H1 (cell line): ENCODE data around the gene APBA2. TPM values are rescaled to one million over a fixed set of nuclear protein-coding genes. Genes with fewer than 3 reads are reported as not detected.

Experiments
- CTCF ChIA-PET: fragments of 300-600 bp; sonication (Branson Sonifier 250); formaldehyde crosslinking; loops from one replicate; lab custom pipeline; 2021; ENCODE audit not compliant: partially characterized antibody; lab: Charles Lee
- POLR2A ChIA-PET: fragments of 300-600 bp; sonication (Branson Sonifier 250); formaldehyde crosslinking; loops from one replicate; lab custom pipeline; 2021; ENCODE audit warnings: inconsistent platforms; ENCODE audit not compliant: partially characterized antibody; lab: Charles Lee
- DNase-seq, 2 experiments: peaks; one replicate each; pipeline versions ENCODE4 v3.0.0 to v3.0.0-alpha.2; 2010 to 2022; ENCODE audit warnings: low spot score in 2 of 2, low read depth in 1 of 2, mixed read lengths in 1 of 2
- FAIRE-seq: peaks from 2 replicates; lab custom pipeline; 2011; peaks lifted over from hg19 to GRCh38; lab: Jason Lieb, UNC
- H2AFZ ChIP-seq: 2 replicates; pipeline ENCODE4 v1.8.1; 2012; ENCODE audit warnings: low read length, inconsistent platforms
- H2AK5ac ChIP-seq: 2 replicates; pipeline ENCODE4 v1.6.1; 2013; ENCODE audit warnings: low read depth, low read length
- H2BK120ac ChIP-seq: replicated peaks from 2 replicates; pipeline ENCODE3; 2013; ENCODE audit warnings: low read depth, low read length, inconsistent platforms
- H2BK12ac ChIP-seq: 2 replicates; pipeline ENCODE4 v1.6.1; 2013; ENCODE audit warnings: low read depth, low read length
- H2BK15ac ChIP-seq: 2 replicates; pipeline ENCODE4 v1.6.1; 2013; ENCODE audit warnings: low read length
- H2BK20ac ChIP-seq: 2 replicates; pipeline ENCODE4 v1.6.1; 2013; ENCODE audit warnings: low read length
- H2BK5ac ChIP-seq: 2 replicates; pipeline ENCODE4 v1.6.1; 2013; ENCODE audit warnings: low read depth, low read length
- H3K14ac ChIP-seq: 2 replicates; pipeline ENCODE4 v1.6.1; 2013; ENCODE audit warnings: inconsistent platforms; ENCODE audit not compliant: insufficient read length
- H3K18ac ChIP-seq: 2 replicates; pipeline ENCODE4 v1.6.1; 2013; ENCODE audit warnings: low read length; ENCODE audit errors: extremely low read depth
- H3K23ac ChIP-seq: 2 replicates; pipeline ENCODE4 v1.6.1; 2013; ENCODE audit warnings: inconsistent platforms; ENCODE audit not compliant: insufficient read length
- H3K23me2 ChIP-seq: 2 replicates; pipeline ENCODE4 v1.6.1; 2013; ENCODE audit warnings: low read depth, low read length
- H3K27ac ChIP-seq: 2 replicates; pipeline ENCODE4 v1.6.1; 2011; ENCODE audit warnings: low read depth, low read length, inconsistent platforms
- H3K27me3 ChIP-seq, 4 experiments: replicated peaks in 1 of 4; 1 replicate in 1 of 4; 2 replicates in 3 of 4; pipeline versions ENCODE4 v1.6.1 to v1.8.1; 2011 to 2013; ENCODE audit warnings: low read length in 3 of 4, mild to moderate bottlenecking in 3 of 4, inconsistent platforms in 2 of 4, mixed read lengths in 2 of 4, moderate library complexity in 1 of 4; ENCODE audit not compliant: control insufficient read depth in 3 of 4, insufficient read depth in 3 of 4; ENCODE audit errors: extremely low read depth in 1 of 4
- H3K36me3 ChIP-seq, 4 experiments: 2 replicates each; pipeline versions ENCODE4 v1.6.1 to v1.8.1; 2011 to 2013; ENCODE audit warnings: mild to moderate bottlenecking in 4 of 4, low read length in 3 of 4, moderate library complexity in 2 of 4, control low read depth in 1 of 4, inconsistent platforms in 1 of 4; ENCODE audit not compliant: insufficient read depth in 4 of 4, control insufficient read depth in 2 of 4
- H3K4ac ChIP-seq: replicated peaks from 2 replicates; pipeline ENCODE3; 2013; ENCODE audit warnings: low read length, low read depth, mixed read lengths, inconsistent platforms; ENCODE audit not compliant: insufficient read length
- H3K4me1 ChIP-seq, 4 experiments: replicated peaks in 1 of 4; 1 replicate in 1 of 4; 2 replicates in 3 of 4; pipeline versions ENCODE4 v1.6.1 to v1.8.1; 2011 to 2013; ENCODE audit warnings: low read length in 3 of 4, inconsistent platforms in 2 of 4, mixed read lengths in 1 of 4; ENCODE audit not compliant: insufficient read depth in 4 of 4, control insufficient read depth in 3 of 4
- H3K4me2 ChIP-seq, 2 experiments: 2 replicates each; pipeline versions ENCODE4 v1.6.1 to v1.8.1; 2011 to 2013; ENCODE audit warnings: low read depth in 2 of 2, low read length in 2 of 2, control low read depth in 1 of 2, inconsistent platforms in 1 of 2, mild to moderate bottlenecking in 1 of 2; ENCODE audit not compliant: insufficient read depth in 1 of 2
- H3K4me3 ChIP-seq, 4 experiments: fragments of 200-600, 300-600 bp in 1 of 4; sonication (generic), shearing (Covaris generic), sonication (Bioruptor Twin) in 1 of 4; 2 replicates each; pipeline versions ENCODE4 v1.5.1 to v1.8.1; 2011 to 2016; ENCODE audit warnings: low read length in 4 of 4, low read depth in 3 of 4, control low read depth in 2 of 4, inconsistent platforms in 2 of 4, mild to moderate bottlenecking in 2 of 4, mixed read lengths in 1 of 4, moderate library complexity in 1 of 4; ENCODE audit not compliant: insufficient read depth in 2 of 4; ENCODE audit errors: extremely low read depth in 1 of 4
- H3K56ac ChIP-seq: replicated peaks from 2 replicates; pipeline ENCODE3; 2013; ENCODE audit warnings: low read depth, mild to moderate bottlenecking, mixed read lengths, low read length, inconsistent platforms; ENCODE audit not compliant: insufficient read length
- H3K79me1 ChIP-seq: 2 replicates; pipeline ENCODE4 v1.6.1; 2013; ENCODE audit warnings: low read depth, low read length, control low read depth
- H3K79me2 ChIP-seq, 2 experiments: 2 replicates each; pipeline versions ENCODE4 v1.6.1 to v1.8.1; 2012 to 2013; ENCODE audit warnings: low read length in 2 of 2, mild to moderate bottlenecking in 2 of 2, inconsistent platforms in 1 of 2; ENCODE audit not compliant: insufficient read depth in 2 of 2, control insufficient read depth in 1 of 2
- H3K9ac ChIP-seq, 4 experiments: replicated peaks in 1 of 4; 1 replicate in 1 of 4; 2 replicates in 3 of 4; pipeline versions ENCODE4 v1.6.1 to v1.8.1; 2011 to 2013; ENCODE audit warnings: low read depth in 3 of 4, low read length in 3 of 4, control low read depth in 2 of 4, mild to moderate bottlenecking in 2 of 4, moderate library complexity in 2 of 4, inconsistent platforms in 1 of 4; ENCODE audit errors: extremely low read depth in 1 of 4
- H3K9me3 ChIP-seq, 2 experiments: 2 replicates each; pipeline versions ENCODE4 v1.6.1 to v1.8.1; 2012 to 2013; ENCODE audit warnings: mild to moderate bottlenecking in 2 of 2, moderate library complexity in 2 of 2, control low read depth in 1 of 2, inconsistent platforms in 1 of 2, low read depth in 1 of 2, low read length in 1 of 2, mixed read lengths in 1 of 2; ENCODE audit not compliant: insufficient read depth in 2 of 2
- H4K20me1 ChIP-seq, 2 experiments: replicated peaks in 1 of 2; 2 replicates each; pipeline versions ENCODE3 to v1.8.1; 2011 to 2013; ENCODE audit warnings: inconsistent platforms in 2 of 2, low read length in 2 of 2, mild to moderate bottlenecking in 1 of 2; ENCODE audit not compliant: insufficient read depth in 2 of 2, control insufficient read depth in 1 of 2
- H4K5ac ChIP-seq: 2 replicates; pipeline ENCODE4 v1.6.1; 2013; ENCODE audit warnings: low read length, low read depth, mixed read lengths, inconsistent platforms; ENCODE audit not compliant: insufficient read length
- H4K8ac ChIP-seq: 2 replicates; pipeline ENCODE4 v1.8.0; 2013; ENCODE audit warnings: mild to moderate bottlenecking, moderate library complexity, low read length, inconsistent platforms; ENCODE audit not compliant: insufficient read depth; ENCODE audit errors: extremely low read depth
- H4K91ac ChIP-seq: replicated peaks from 2 replicates; pipeline ENCODE3; 2013; ENCODE audit warnings: low read length, mixed read lengths, inconsistent platforms; ENCODE audit not compliant: insufficient read length
- CTCF ChIP-seq, 3 experiments: IDR thresholded peaks; 1 replicate in 2 of 3; 2 replicates in 1 of 3; pipeline versions ENCODE4 v1.5.1 to v1.6.1; 2011; ENCODE audit warnings: low read length in 3 of 3, mild to moderate bottlenecking in 3 of 3, inconsistent platforms in 2 of 3, low read depth in 1 of 3, moderate library complexity in 1 of 3; ENCODE audit not compliant: insufficient read depth in 1 of 3; ENCODE audit errors: control extremely low read depth in 1 of 3
- RAD21 ChIP-seq, 2 experiments: IDR thresholded peaks in 1 of 2; conservative IDR thresholded peaks in 1 of 2; 2 replicates each; pipeline ENCODE4 v1.6.1; 2011; ENCODE audit warnings: low read depth in 2 of 2, low read length in 2 of 2, improper control_type of control experiment in 1 of 2, inconsistent platforms in 1 of 2, mild to moderate bottlenecking in 1 of 2, moderate library complexity in 1 of 2
- SP4 ChIP-seq: IDR thresholded peaks from 2 replicates; pipeline ENCODE4 v1.6.1; 2012; ENCODE audit warnings: low read length, inconsistent platforms
- TCF12 ChIP-seq: IDR thresholded peaks from 2 replicates; pipeline ENCODE4 v1.6.1; 2011; ENCODE audit warnings: low read depth, mild to moderate bottlenecking, low read length
- WGBS, 2 experiments: shearing (Covaris generic) in 1 of 2; methylation state at CpG; one replicate each; pipeline versions ENCODE4 v1.1.6 to v1.1.7; 2013 to 2015; ENCODE audit warnings: low lambda C conversion rate in 2 of 2, mixed read lengths in 2 of 2, inconsistent platforms in 1 of 2, low coverage in 1 of 2, missing lambda C conversion rate in 1 of 2; ENCODE audit not compliant: insufficient replicate concordance in 2 of 2, insufficient coverage in 1 of 2, insufficient read length in 1 of 2; ENCODE audit errors: extremely low coverage in 1 of 2, missing lambda C conversion rate in 1 of 2; 5-methylcytosine and 5-hydroxymethylcytosine counted together
- polyA plus RNA-seq, 7 experiments: library from polyadenylated mRNA; depleted of rRNA in 3 of 7; stranded (reverse) in 5 of 7; unstranded in 2 of 7; fragments of >200 nt in 5 of 7; fragments of 200-250 nt in 2 of 7; gene quantifications; 1 replicate in 5 of 7; 2 replicates in 1 of 7; 4 replicates in 1 of 7; pipeline versions ENCODE4 v1.2.1 to v1.2.3, GENCODE V29; 2011 to 2013; ENCODE audit warnings: missing spikeins in 2 of 7, mixed read lengths in 2 of 7
- total RNA-seq: library from RNA; stranded (reverse); fragmentation: NEBNext Ultra II Directional; extraction: Animal tissue kit (Norgen Biotek cat#: 25700); gene quantifications from 2 replicates; pipeline ENCODE4 v1.2.1, GENCODE V29; 2021
- TF ChIP-seq, protein P1 (sequence below): IDR thresholded peaks from 2 replicates; pipeline ENCODE4 v1.6.1; 2012; ENCODE audit warnings: inconsistent platforms

Gene APBA2
- total and polyA plus RNA-seq, 2 of the 8 experiments (the other 6 are each of a cell fraction or from before 2014, with no cell fraction given): 15.5 to 19.0 TPM

DNA sequence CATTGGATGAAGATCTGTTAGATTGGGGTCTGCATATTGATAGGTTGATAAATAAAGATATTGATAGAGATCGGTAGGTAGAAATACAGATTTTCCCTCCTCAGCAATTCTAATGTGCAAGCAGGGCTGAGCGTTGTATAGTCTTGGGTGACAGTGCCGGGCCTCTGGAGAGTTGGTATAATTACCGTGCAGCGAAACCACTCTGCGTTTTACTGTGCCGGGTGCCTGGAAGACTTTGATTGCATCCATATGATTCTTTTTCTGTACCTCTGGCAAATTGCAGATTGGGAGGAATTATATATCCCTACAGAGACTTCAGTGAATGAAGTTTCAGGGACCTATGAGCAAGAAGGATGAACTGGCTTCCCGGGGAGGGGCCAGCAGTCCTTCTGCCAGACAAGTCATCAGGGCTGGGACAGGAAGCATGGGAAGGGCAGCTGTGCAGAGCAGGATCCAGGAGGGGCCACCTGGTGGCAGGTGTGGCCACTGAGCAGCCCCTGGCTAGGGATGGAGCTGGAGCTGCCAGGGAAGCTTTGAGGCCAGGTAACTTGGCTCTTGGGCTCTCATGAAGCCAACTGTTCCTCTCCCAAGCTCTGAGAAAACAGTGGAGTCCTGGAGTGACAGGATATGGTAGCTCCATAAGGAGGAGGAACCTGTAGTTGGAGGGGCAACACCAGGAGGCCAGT is 132.5 kb downstream of the APBA2 start:
- no peak overlapping the region for H2BK15ac ChIP-seq
- H2BK12ac ChIP-seq: no peak overlapping the region
- no peaks in the 10 kb centered on the region for H3K9me3 ChIP-seq
- H3K27me3 ChIP-seq: no peaks in the 10 kb centered on the region
- no peaks in the 10 kb centered on the region for H3K79me2 ChIP-seq
- H3K4ac ChIP-seq: peak overlapping the region; percentile 86
- H3K36me3 ChIP-seq: no peaks in the 10 kb centered on the region
- FAIRE-seq (no peak), DNase-seq (peak; percentile 27 to 67)
- TF ChIP-seq SP4: no peak
- TF ChIP-seq RAD21 (IDR thresholded peaks at IDR 0.05 in 1 of 2, conservative IDR thresholded peaks at IDR 0.05 in 1 of 2; ENCODE audit: low read depth in 2 of 2, low read length in 2 of 2): peak; percentile 56 to 74; a peak in 3 of 4 replicates
- peak; percentile 64 to 78 (median 77) for TF ChIP-seq CTCF (IDR thresholded peaks at IDR 0.05; ENCODE audit: control extremely low read depth in 1 of 3, insufficient read depth in 1 of 3, low read depth in 1 of 3, low read length in 3 of 3)
- TF ChIP-seq, protein P1, sequence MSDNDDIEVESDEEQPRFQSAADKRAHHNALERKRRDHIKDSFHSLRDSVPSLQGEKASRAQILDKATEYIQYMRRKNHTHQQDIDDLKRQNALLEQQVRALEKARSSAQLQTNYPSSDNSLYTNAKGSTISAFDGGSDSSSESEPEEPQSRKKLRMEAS: 0 out of 2 replicates have a peak, but pooled peaks have one; percentile 41
- TF ChIP-seq TCF12: 0 out of 2 replicates have a peak, but pooled peaks have one; percentile 36
- POLR2A ChIA-PET: no interaction called here
- H4K8ac ChIP-seq: no peak overlapping the region
- 87 to 100% methylated on average over 1 to 8 of the region's 8 CpGs for WGBS, 2 experiments
- H3K4me1 ChIP-seq: peaks cover 3 to 7% (median 5%) of the 10 kb centered on the region in 4 experiments; a peak in 6 of 7 replicates
- H3K4me2 ChIP-seq: 0 out of 4 replicates have a peak overlapping the region, but pooled peaks of 1 of the 2 experiments have one; percentile 10
- H3K79me1 ChIP-seq: no peaks in the 10 kb centered on the region
- H4K20me1 ChIP-seq: no peaks in the 10 kb centered on the region
- H2AK5ac ChIP-seq: peak overlapping the region; percentile 77; the same call in 1 of the 2 replicates
- no peak overlapping the region for H4K5ac ChIP-seq
- H3K14ac ChIP-seq: no peak overlapping the region
- H3K56ac ChIP-seq: no peak overlapping the region
- H4K91ac ChIP-seq: no peak overlapping the region
- no peak overlapping the region; the same call in 1 of the 2 replicates for H3K18ac ChIP-seq
- no peak overlapping the region for H2AFZ ChIP-seq
- H2BK20ac ChIP-seq: no peak overlapping the region
- CTCF ChIA-PET: interaction anchor here (0.6 to 1.1 kb wide), 9 partner anchors 17 to 138 kb away, joined by 3 to 11 read pairs (median 4); no protein-coding TSS in a partner anchor
- no peak overlapping the region for H3K9ac ChIP-seq
- H3K23ac ChIP-seq: no peak overlapping the region
- H3K4me3 ChIP-seq: no peak overlapping the region
- H3K27ac ChIP-seq: no peak overlapping the region
- no peak overlapping the region for H2BK120ac ChIP-seq
- peak overlapping the region; percentile 60; the same call in 1 of the 2 replicates for H2BK5ac ChIP-seq
- no peaks in the 10 kb centered on the region for H3K23me2 ChIP-seq
